AG09319 (cell line): ENCODE measurements around the gene GON7.

Experiments used
- DNase-seq: peaks from one replicate; pipeline ENCODE4 v3.0.0-alpha.2; 2010; ENCODE audit warnings: low read depth; ENCODE audit errors: extremely low read depth
- TF ChIP-seq, protein P1 (sequence below): IDR thresholded peaks from 2 replicates; pipeline ENCODE4 v1.5.1; 2011; ENCODE audit warnings: low read depth, mild to moderate bottlenecking, inconsistent platforms, low read length, moderate library complexity

Gene GON7

GRCh38 chr14:93195316-93195999 lies 11.4 kb downstream of the GON7 start:
- DNase-seq: no peak
- TF ChIP-seq, protein P1, sequence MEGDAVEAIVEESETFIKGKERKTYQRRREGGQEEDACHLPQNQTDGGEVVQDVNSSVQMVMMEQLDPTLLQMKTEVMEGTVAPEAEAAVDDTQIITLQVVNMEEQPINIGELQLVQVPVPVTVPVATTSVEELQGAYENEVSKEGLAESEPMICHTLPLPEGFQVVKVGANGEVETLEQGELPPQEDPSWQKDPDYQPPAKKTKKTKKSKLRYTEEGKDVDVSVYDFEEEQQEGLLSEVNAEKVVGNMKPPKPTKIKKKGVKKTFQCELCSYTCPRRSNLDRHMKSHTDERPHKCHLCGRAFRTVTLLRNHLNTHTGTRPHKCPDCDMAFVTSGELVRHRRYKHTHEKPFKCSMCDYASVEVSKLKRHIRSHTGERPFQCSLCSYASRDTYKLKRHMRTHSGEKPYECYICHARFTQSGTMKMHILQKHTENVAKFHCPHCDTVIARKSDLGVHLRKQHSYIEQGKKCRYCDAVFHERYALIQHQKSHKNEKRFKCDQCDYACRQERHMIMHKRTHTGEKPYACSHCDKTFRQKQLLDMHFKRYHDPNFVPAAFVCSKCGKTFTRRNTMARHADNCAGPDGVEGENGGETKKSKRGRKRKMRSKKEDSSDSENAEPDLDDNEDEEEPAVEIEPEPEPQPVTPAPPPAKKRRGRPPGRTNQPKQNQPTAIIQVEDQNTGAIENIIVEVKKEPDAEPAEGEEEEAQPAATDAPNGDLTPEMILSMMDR: no peak

DNA sequence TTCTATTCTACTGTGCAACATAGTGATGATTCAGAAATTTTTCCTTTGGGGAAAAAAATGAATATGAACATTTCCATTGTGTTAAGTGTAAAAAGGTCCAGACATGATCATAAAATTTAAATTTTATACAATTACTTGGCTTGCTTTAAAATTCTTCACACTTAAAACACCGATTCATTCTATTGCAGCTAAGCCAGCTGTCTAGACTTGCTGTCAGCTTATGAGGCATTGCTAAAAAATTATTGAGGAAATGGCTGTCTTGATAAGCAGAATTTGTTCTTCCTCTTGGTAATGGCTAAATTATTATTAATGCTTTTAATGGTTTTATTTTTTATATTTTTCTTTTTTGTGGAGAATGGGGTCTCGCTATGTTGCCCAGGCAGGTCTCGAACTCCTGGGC lies 19.9 kb downstream of the GON7 start:
- DNase-seq: no peak
- TF ChIP-seq, protein P1: no peak

DNA sequence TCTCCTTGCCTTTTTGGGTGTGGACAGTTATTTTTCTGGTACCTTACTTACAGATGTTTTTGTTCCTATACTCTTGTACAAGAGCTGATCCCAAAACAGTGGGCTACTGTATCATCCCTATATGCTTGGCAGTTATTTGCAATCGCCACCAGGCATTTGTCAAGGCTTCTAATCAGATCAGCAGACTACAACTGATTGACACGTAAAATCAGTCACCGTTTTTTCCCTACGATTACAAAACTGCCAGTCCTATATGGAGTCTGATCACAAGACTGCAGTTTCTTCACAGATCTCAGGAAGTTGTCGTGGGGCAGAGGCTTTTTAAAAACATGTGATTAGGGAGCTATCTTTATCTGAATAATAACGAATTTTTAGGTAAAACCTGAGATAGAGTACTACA lies 20.4 kb downstream of the GON7 start:
- DNase-seq: no peak
- TF ChIP-seq, protein P1: no peak

DNA sequence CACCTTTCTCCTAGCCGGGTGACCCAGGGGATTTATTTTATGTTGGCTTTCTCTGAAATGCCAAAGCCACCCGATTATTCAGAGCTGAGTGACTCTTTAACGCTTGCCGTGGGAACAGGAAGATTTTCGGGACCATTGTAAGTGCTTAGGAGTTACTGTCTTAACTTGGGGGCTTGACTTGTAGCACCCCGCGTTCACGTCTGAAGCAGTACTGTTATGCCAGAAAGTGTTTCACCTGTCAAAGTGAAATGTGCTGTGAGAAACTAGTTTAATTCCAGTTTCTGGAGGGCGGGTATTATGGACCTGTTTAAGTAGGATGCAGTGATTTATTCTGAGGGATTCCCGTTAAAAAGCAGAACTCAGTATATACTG lies 21.5 kb downstream of the GON7 start:
- TF ChIP-seq, protein P1: no peak
- DNase-seq: no peak

- DNase-seq: peak; percentile 44
These were observed 22.2 kb downstream of the GON7 start, which contains the start of the genes LYSET and MOAP1 for GRCh38 chr14:93184391-93185348. TSS of gene LYSET (plus strand) at chr14:93185317. CDS start at chr14:93185406, 89 bp downstream. TSS of gene MOAP1 (minus strand) at chr14:93184897. CDS start at chr14:93184242, 655 bp downstream.

DNA sequence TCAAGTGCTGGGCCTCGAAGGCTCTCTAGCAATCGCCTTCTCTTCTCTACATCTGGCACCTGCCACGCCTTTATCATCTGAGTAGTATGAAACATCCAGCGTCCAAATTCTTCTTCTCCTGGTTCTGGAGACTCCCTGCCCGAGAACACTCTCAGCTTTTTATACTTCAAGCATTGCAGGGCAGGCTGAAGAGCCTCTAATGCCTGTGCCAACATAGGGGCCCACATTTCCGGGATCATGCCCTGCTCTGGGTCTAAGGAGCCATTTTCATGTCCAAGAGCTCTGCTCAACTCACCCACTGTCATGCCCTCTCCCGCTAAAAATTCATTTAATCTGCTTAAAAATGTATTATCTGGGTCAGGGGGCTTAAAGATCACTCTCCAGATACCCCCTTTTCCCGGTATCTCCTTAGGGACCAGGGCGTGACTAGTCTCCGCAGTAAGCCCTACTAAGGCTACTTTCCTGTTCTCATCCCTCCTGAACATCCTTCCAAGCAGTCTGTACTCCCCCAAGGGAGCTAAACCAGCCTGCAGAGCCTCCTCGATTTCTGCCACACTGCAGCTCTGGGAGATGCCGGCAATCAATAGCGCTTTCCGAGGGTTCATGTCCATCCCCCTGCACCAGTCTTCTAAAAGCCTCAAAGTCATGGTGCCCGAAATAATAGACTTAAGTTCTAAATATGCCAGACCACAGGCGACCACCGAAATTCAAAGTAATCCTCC lies 23.1 kb downstream of the GON7 start:
- DNase-seq: no peak
- TF ChIP-seq, protein P1: no peak

More at GRCh38 chr14:93184391-93185348, 22.2 kb downstream of the GON7 start, which contains the start of the genes LYSET and MOAP1:
- TF ChIP-seq, protein P1: no peak; the same call in 1 of the 2 replicates
